T1000 (cell line): ENCODE data around the gene TASP1.
"Not testable (repeated sequence)": the region's sequence is repeated elsewhere in the genome, so short reads cannot be mapped to it uniquely, and the experiment has no call there.

ENCODE experiments used
- DNase-seq: peaks from one replicate; lab custom pipeline; 2025; ENCODE audit warnings: mixed read lengths; lab: John Stamatoyannopoulos, UW

Gene TASP1, protein sequence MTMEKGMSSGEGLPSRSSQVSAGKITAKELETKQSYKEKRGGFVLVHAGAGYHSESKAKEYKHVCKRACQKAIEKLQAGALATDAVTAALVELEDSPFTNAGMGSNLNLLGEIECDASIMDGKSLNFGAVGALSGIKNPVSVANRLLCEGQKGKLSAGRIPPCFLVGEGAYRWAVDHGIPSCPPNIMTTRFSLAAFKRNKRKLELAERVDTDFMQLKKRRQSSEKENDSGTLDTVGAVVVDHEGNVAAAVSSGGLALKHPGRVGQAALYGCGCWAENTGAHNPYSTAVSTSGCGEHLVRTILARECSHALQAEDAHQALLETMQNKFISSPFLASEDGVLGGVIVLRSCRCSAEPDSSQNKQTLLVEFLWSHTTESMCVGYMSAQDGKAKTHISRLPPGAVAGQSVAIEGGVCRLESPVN

DNA sequence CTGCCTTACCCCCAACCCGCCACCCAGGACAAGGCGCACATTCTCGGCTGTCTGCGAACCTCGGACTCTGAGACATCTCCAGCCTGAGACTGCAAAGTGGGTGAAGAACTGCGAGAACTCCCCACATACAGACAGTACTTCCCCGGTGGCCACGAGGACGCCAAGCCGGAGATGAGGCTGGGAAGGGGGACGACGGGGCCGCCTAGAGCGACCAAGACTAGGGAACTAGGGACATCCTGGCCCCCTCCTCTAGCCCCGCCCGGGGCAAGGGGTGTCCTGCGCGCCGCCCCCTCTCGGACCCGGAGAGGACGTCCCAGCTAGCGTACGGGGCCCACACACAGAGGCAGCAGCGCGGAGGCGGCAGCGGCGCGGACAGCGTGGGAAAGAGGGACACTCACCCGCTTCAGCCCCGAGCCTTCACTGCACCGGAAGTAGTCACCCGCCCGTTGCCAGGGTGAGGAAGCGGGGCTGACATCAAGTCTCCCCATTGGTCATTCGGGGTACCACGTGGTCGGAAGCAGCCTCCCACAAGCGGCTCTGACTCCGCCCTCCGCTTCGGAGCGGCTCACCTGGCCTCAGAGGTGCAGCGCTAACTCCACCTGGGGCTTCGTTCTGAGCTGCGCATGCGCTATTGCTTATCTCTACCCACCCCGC is at the start of gene TASP1:
Gene TASP1 (minus strand): TSS at position 437 of the 654 bp plus-strand sequence. CDS start 8,854 bp downstream, outside the sequence.
- peak; percentile 87 for DNase-seq

DNA sequence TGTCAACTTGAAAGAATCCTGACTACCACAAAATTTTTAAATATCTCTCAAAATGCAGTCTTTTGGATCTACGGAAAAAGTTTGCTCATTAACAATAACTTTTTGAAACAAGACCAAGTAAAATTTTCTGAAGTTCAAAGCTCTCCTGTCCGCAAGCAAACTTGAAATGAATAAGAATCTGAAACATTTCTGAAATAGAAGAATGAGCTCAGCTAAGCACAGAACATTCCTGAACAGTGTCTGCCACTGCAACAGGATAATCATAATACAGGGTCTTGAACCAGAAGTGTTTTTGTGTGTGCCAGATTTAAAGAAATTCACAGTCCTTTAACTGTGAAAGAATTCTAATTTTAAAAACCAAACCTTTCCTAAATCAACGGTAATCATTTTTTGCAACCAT is 49.1 kb upstream of the TASP1 start:
- DNase-seq: no peak

DNA sequence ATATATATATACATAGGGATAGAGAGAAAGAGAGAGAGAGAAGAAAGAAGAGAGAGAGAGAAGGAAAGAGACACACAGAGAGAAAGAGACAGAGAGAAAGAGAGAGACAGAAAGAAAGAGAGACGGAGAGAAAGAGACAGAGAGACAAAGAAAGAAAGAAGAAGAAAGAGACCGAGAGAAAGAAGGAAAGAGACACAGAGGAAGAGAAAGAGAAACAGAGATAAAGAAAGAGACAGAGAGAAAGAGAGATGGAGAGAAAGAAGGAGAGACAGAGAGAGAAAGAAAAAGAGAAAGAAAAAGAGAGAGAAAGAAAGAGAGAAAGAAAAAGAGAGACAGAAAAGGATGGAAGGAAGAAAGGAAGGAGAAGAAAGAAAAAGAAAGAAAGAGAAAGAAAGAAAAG is 46.9 kb upstream of the TASP1 start:
- no peak for DNase-seq

DNA sequence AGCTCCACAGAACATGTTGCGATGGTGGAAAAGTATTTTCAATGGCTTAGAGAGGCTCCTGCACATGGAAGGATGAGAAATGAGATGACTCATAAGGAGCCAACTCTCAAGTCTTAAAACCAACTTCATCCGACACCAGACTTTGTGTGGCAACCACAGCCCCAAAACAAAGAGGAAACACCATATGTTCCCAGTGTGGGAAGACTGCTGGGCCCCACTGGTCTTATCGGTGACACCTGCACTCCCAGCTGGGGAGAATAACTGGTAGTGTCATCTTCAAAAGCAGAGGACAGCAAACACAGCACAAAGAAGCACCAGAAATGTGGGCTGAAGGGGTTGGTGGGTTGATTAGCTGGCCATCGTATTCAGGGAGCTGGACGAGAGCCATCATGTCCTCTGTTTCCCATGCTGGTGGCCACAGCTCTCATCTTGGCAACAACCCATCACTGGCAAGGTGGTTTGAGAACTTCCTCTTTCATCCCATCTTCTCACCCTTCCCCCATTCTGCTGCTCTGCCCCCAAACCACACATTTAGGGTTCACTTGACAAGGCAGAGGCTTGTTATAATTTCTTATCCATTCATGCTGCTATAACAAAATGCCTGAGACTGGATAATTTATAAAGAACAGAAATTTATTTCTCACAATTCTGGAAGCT is 46.0 kb upstream of the TASP1 start:
- DNase-seq: no peak

DNA sequence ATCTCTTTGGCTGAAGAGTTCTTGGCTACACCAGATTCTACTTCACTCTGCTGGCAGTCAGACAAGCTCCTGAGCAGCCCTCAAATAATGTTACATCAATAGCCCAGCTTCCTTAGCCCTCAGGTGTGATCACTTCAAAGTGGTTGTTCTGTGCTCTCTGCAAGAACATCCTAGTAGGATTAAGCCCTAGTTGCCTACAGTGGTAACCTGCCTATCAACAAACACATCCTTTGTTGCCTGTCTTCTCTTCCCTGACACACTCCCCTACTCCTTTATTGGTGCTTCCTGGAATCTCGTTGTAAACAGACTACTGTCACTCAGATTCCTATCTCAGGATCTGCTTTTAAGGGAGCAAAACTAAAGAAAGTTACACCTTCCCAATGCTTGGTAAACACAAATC is 45.1 kb upstream of the TASP1 start:
- no peak for DNase-seq

DNA sequence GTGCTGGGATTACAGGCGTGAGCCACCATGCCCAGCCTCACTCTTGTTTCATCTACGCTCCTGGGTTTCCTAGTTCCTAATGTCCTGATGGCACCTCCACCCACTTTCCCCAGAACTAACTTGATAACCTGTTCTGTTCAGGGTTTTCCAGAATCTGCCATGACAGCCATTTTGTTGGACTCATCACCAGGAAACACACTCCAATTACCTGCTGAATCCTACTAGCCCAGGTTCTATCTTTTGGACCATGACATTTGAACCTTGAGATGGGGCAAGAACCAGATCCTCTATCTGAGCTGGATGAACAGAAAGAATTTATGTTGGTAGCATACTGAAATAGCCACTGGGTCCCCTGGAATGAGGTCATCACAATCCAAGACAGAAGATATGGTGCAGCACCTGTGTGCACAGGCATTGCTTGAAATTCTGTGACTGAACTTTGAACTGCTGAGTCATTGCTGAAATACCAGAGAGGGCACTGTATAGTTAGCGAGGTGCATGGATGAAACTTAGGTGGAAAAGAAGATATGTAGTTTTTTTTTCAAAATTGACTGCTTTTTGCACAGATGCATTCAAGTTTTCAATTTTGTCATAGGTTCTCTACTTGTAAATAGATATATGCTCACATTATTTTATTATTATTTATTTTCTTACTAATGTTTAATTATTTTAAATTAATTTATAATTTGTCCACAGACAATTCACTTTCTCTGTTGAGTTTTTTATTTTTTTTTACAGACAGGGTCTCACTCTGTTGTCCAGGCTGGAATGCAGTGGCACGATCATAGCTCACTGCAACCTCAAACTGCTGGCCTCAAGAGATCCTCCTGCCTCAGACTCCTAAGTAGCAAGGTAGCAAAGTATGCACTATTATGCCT is 42.8 kb upstream of the TASP1 start:
- DNase-seq: no peak

DNA sequence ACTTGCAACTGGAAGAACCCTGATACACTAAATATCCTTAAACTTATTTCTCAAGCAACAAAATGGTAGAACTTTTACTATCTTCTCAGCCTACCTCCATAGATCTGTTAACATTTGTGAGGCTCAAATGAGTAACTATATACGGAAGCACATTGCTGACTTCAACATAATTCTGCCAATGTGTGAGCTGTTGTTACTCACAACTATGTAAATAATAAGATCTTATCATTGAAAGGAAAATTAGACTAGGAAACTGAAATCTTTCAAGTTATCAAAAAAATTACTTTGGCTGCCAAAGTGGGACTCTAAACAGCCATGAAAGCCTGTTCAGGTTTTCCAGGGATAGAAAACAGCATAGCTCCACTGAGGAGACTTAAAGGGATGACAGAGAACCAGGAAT is 40.2 kb upstream of the TASP1 start:
- DNase-seq: no peak

DNA sequence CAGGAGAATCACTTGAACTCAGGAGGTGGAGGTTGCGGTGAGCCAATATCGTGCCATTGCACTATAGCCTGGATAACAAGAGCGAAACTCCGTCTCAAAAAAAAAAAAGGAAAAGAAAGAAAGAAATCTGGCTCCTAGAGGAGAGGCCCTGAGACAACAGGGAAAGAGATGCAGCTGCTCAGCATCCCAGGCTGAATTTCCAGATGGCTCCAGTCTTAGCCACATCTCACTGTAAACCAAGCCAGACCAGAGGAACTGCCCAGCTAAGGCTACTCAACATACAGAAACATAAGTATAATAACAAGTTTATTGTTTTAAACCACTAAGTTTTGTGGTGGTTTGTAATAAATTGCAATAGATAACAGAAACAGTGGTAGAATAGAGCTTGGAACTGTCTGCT is 38.5 kb upstream of the TASP1 start:
- no peak for DNase-seq

DNA sequence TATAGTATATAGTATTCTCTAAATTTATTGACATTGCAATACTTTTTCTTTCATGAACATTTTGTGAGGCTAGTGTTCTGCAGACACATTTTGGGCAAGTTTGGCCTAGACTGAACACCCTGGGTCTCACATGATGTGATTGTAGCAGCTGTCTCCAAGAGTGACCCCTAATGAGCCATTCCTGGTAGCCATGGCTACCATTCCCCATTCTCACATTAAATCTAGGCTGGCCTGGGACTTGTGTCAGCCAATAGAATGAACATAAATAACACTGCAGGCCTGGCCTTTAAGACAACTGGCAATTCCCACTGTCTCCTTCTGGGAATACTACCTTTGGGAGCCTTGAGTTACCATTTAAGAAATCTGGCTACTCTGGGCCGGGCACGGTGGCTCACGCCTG is 38.0 kb upstream of the TASP1 start:
- no peak for DNase-seq

DNA sequence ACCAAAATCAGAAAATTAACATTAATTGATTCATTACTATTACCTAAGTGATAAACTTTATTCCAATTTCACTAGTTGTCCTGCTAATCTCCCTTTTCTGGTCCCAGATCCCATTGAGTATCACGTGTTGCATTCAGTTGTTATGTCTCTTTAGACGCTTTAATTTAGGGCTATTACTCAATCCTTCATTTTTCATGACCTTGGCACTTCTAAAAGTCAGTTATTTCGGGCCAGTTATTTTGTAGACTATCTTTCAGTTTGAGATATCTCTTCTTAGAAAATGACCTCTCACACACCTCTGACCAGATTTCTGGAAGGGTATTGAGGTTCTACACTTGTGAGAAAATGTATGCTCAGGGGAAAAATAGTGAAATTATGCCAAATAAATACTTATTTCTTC is 34.0 kb upstream of the TASP1 start:
- no peak for DNase-seq

DNA sequence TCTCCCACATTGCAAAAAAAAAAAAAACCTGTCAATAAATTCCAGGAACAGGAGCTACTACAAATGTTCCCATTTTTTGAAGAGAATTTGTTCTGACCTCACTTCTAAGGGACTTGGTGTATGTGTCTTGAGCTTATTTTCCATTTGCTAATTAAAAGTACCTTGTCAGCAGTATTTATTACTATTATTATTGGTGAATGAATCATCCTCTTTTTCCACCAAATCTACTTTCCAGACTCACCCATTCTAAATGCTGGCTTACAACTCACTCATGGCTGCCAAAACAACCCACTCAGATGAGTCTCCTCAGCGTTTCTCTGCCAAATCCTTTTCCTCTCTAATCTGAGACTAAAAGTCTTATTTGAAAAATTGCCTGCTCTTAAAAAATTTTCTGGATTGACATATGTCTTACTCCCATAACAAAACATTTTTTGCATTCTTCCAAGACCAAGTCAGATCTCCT is 33.2 kb upstream of the TASP1 start:
- no peak for DNase-seq

DNA sequence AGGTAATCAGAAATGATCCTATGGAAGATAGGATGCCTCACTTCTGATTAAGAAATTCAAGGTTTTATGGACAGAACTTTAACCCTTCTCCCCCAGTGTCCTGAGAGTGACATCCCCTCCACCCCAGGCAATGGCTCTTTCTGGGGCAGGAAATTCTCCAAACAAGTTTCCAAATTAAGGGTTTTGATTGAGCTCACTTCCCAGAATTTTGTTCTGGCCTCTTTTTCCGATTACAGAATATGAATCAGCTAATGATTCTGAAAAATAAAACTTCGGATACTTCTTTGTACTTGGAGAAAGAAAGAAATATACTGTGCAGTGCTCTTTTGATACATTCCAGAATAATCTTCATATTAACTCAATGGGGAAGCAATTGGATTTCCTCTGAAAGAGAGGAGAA is 32.8 kb upstream of the TASP1 start:
- no peak for DNase-seq

DNA sequence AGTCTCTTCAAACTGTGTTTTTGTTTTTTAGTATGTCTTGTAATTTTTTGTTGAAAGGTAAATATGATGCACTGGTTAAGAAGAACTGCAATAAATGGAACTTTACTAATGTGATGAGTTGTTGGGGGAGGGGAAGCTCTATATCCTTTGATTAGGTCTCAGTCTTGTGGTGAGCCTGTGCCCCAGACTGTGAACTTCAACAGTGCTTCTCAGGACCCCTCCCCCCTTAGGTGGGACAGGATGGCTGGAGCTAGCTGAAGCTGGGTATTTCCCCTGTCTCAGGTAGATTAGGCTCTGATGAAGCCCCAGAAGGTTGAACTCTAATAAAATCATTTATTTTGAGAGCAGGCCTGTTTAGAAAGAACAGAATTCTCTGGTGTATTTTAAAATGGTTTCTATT is 31.4 kb upstream of the TASP1 start:
- no peak for DNase-seq

DNA sequence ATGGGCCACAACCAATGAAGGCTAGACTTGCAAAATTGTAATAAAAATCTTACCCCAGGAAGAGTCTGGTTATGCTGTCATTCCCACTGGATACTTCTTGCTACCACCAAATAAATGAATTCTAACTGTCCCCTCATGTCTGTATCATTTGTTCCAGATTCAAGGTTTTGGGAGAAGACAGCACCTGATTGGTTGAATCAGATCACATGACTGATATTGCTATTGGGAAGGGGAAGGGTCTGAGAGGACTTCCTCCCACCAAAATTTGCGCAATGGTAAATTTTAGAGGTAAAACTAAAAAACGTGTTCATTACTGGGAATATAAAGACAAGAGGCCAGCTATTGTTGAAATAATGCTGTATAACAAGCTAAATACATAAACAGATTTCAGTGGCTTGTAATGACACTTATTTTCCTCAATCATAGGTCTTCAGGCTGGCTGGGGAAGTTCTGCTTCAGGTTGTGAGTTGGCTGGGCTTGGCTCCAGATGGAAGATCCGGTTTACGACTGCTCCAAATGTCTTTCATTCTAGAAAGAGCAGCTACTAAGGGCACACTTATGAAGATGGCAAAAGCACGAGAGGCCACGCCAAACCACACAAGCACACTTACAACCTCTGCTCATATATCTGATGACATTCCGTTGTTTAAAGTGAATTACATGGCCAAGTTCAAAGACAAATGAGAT is 27.1 kb upstream of the TASP1 start:
- no peak for DNase-seq

DNA sequence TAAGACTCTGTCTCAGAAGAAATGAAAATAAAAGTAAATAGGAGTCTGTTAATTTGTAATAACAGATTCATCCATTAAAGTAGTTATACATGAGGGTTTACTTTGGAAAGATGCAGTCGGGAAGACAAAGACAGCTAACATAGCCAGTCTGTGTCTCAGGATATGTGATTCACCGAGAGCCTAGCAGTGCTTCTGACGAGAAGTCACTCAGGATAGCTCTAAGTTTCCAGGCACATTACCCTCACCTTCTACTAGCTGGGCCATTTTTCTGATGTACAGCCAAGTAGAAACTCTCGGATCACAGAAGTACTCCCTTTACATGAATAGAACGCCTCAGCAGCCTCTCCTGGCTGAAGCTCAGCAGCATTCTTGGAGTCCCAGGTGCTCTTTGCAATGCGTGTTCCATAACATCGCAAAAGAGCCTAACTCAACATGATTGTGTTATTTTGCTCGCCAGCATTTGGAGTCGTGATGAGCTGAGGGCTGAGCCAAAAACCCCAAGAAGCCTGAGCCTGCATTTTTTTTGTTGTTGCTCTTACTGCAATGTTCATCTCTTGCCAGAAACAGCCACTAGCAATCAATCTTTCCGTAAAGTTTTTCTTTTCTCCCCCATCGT is 22.4 kb upstream of the TASP1 start:
- DNase-seq: no peak

DNA sequence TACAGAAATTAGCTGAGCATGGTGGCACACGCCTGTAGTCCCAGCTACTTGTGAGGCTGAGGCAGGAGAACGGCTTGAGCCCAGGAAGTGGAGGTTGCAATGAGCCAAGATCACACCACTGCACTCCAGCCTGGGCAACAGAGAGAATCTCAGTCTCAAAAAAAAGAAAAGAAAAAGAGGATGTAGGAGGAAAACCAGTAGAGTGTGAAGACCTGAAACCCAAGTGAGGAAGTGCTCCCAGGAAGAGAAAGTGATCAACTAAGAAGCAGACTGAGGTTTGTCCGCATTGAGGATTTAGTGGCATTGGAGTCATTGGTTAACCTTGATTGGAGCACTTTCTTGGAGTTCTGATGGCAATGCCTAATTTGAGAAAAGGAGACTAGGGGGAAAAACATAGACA is 20.6 kb upstream of the TASP1 start:
- no peak for DNase-seq

DNA sequence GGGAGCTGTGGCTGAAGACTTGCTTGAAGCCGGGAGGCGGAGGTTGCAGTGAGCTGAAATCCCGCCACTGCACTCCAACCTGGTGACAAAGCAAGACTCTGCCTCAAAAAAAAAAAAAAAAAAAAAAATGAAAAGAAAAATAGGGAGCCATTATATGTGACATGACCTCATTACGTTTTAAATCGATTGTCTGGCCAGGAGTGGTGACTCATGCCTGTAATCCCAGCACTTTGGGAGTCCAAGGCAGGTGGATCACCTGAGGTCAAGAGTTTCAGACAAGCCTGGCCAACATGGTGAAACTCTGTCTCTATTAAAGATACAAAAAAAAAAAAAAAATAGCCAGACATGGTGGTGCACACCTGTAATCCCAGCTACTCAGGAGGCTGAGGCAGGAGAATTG is 19.3 kb upstream of the TASP1 start:
- DNase-seq: not testable (repeated sequence)

DNA sequence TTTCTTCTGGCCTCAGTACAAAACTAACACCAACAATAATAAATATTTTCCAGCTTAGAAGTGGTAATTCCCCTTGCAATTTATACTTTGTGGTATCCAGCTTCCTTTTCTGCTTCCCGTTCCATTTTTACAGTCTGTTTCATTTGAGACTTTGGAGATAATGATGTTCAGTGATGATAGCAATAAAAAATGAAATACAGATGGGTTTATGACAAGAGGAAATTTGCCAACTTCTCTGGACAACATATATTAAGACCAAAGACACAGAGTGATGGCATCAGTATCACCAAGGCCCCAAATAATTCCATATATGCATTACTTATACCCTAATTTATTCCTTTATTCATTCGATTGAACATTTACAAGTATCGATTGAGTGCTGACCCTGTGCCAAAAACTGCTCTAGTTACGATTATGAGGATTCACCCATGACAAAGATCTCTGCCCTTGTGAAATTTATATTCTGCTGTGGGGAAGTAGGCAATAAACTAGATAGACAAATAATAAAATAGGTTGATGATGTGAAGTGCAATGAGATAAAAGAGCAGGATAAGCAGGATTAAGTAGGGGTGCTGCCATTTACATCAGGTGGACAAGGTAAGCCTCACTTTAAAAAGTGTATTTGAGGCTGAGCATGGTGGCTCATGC is 18.1 kb upstream of the TASP1 start:
- DNase-seq: no peak

DNA sequence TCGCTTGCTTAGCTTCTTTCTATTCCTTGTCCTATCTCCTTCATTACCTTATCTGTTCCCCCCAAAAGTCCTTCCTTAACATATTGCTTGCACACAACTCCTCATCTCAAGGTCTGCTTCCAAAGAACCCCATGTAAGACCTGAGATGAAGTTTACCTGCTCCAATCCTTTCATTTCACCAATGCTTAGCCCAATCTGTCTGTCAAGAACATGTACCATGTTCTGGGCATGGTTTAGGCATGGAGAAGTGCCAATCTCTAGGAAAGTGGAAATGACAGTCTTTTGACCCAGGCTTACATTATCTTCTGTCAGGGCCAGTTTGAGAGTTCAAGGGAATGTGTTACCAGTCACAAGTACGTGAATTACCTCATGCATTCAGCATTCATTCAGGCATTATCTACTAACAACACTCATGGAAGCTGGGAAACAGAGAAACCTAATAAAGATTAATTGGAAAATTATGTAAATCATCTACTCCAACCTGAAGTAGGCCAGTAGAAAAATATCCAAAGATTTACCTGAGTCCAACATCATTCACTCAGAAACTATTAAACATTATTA is 15.8 kb upstream of the TASP1 start:
- DNase-seq: no peak

DNA sequence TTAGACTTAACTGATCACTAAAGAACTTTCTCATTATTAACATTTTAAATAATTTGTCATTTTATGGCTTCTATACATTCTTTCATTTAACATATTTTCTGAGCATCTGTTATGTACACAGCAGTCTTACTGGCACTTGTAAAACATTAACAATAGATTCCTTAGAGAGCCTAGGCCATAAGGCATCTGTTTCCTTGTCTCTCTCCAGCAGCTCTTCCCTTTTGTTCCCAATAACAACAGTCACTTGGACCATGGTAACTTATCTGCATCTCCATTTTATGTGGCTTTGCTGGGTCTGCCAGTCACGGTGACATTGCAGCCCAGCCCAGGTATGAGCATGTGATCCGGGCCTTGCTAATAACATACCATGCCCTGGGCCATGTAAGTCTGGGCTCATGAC is 11.7 kb upstream of the TASP1 start:
- no peak for DNase-seq
